ENCODE measurements around the gene VSTM1. TPM values are rescaled to one million over a fixed set of nuclear protein-coding genes. Genes with fewer than 3 reads are reported as not detected.
"Not testable (repeated sequence)": the region's sequence is repeated elsewhere in the genome, so short reads cannot be mapped to it uniquely, and the experiment has no call there.

VSTM1 gene
- not detected for total RNA-seq
- polyA plus RNA-seq, result not detected
- long read RNA-seq, donor 1, result 0 reads
- long read RNA-seq, donor 2, result 0 reads
- long read RNA-seq, donor 3, result 0 reads
- long read RNA-seq, donor 4, result 0 reads

GRCh38 chr19:54063350-54064116 is at the start of gene VSTM1:
Gene VSTM1, minus strand, starts transcription at chr19:54063897. Its CDS starts 120 bp downstream, at chr19:54063777.
- intact Hi-C loops (cut with DNase I), result no loop called here
- ATAC-seq, result no peak
- 65% methylated on average over 34 of the region's 34 CpGs for WGBS

GRCh38 chr19:54109651-54110050 is 46.0 kb upstream of the VSTM1 start:
- Histone ChIP-seq H3K27ac (ENCODE audit: low read length) (no peak overlapping the region), H3K9me3 (ENCODE audit: control insufficient read depth, low read length) (no peaks in the 10 kb centered on the region), H3K4me1 (ENCODE audit: control insufficient read depth, insufficient read depth, low read length) (peaks cover 4% of the 10 kb centered on the region), H3K4me3 (ENCODE audit: low read length) (no peak overlapping the region), H3K27me3 (ENCODE audit: control insufficient read depth, insufficient read depth) (no peaks in the 10 kb centered on the region)
- DNase-seq (no peak), ATAC-seq (no peak)
- WGBS, result 72% methylated on average over 6 of the region's 6 CpGs
- intact Hi-C loops (cut with DNase I), result no loop called here

More at GRCh38 chr19:54063350-54064116, at the start of gene VSTM1:
- Histone ChIP-seq H3K9me3 (ENCODE audit: control insufficient read depth, low read length) (no peaks in the 10 kb centered on the region), H3K27ac (ENCODE audit: low read length) (no peak within 1 kb of the TSS), H3K27me3 (ENCODE audit: control insufficient read depth, insufficient read depth) (no peaks in the 10 kb centered on the region), H3K4me1 (ENCODE audit: control insufficient read depth, insufficient read depth, low read length) (no peaks in the 10 kb centered on the region), H3K4me3 (ENCODE audit: low read length) (no peak within 1 kb of the TSS)
- DNase-seq, result no peak

- no peak overlapping the region for H3K27ac ChIP-seq (ENCODE audit: low read length)
- WGBS, result 75% methylated on average over 7 of the region's 7 CpGs
- H3K4me1 ChIP-seq (ENCODE audit: control insufficient read depth, insufficient read depth, low read length), result no peaks in the 10 kb centered on the region
- ATAC-seq, result no peak
- intact Hi-C loops (cut with DNase I), result no loop called here
- no peaks in the 10 kb centered on the region for H3K27me3 ChIP-seq (ENCODE audit: control insufficient read depth, insufficient read depth)
- no peak for DNase-seq
- no peaks in the 10 kb centered on the region for H3K9me3 ChIP-seq (ENCODE audit: control insufficient read depth, low read length)
- H3K4me3 ChIP-seq (ENCODE audit: low read length), result no peak overlapping the region
These were observed 44.8 kb upstream of the VSTM1 start for GRCh38 chr19:54108496-54108895.

GRCh38 chr19:54107876-54108490 is 44.3 kb upstream of the VSTM1 start:
- no peaks in the 10 kb centered on the region for H3K4me1 ChIP-seq (ENCODE audit: control insufficient read depth, insufficient read depth, low read length)
- H3K9me3 ChIP-seq (ENCODE audit: control insufficient read depth, low read length), result no peaks in the 10 kb centered on the region
- ATAC-seq, result no peak
- H3K27ac ChIP-seq (ENCODE audit: low read length), result no peak overlapping the region
- no peaks in the 10 kb centered on the region for H3K27me3 ChIP-seq (ENCODE audit: control insufficient read depth, insufficient read depth)
- H3K4me3 ChIP-seq (ENCODE audit: low read length), result no peak overlapping the region
- intact Hi-C loops (cut with DNase I), result no loop called here
- DNase-seq, result no peak
- 77% methylated on average over 21 of the region's 21 CpGs for WGBS

- H3K27me3 ChIP-seq (ENCODE audit: control insufficient read depth, insufficient read depth), result no peaks in the 10 kb centered on the region
- ATAC-seq, result no peak
- H3K4me3 ChIP-seq (ENCODE audit: low read length), result no peak overlapping the region
- WGBS, result 72% methylated on average over 15 of the region's 15 CpGs
- no peak overlapping the region for H3K27ac ChIP-seq (ENCODE audit: low read length)
- H3K4me1 ChIP-seq (ENCODE audit: control insufficient read depth, insufficient read depth, low read length), result no peaks in the 10 kb centered on the region
- no peak for DNase-seq
- intact Hi-C loops (cut with DNase I), result no loop called here
- no peaks in the 10 kb centered on the region for H3K9me3 ChIP-seq (ENCODE audit: control insufficient read depth, low read length)
These were observed 43.0 kb upstream of the VSTM1 start for GRCh38 chr19:54106716-54107115.

- WGBS, result 92% methylated on average over 10 of the region's 10 CpGs
- Histone ChIP-seq H3K9me3 (ENCODE audit: control insufficient read depth, low read length) (no peaks in the 10 kb centered on the region), H3K27ac (ENCODE audit: low read length) (no peak overlapping the region), H3K4me3 (ENCODE audit: low read length) (no peak overlapping the region), H3K27me3 (ENCODE audit: control insufficient read depth, insufficient read depth) (no peaks in the 10 kb centered on the region), H3K4me1 (ENCODE audit: control insufficient read depth, insufficient read depth, low read length) (no peaks in the 10 kb centered on the region)
- DNase-seq (no peak), ATAC-seq (no peak)
- intact Hi-C loops (cut with DNase I), result no loop called here
These were observed 42.1 kb upstream of the VSTM1 start for GRCh38 chr19:54105796-54106195.

- Histone ChIP-seq H3K9me3 (ENCODE audit: control insufficient read depth, low read length) (no peaks in the 10 kb centered on the region), H3K27me3 (ENCODE audit: control insufficient read depth, insufficient read depth) (no peaks in the 10 kb centered on the region), H3K27ac (ENCODE audit: low read length) (no peak overlapping the region), H3K4me3 (ENCODE audit: low read length) (no peak overlapping the region), H3K4me1 (ENCODE audit: control insufficient read depth, insufficient read depth, low read length) (no peaks in the 10 kb centered on the region)
- no peak for ATAC-seq
- DNase-seq, result no peak
- WGBS, result 90% methylated on average over 11 of the region's 11 CpGs
- intact Hi-C loops (cut with DNase I), result no loop called here
These were observed 41.5 kb upstream of the VSTM1 start for GRCh38 chr19:54104998-54105715.

- peak within 1 kb of the TSS; percentile 38 for H3K27ac ChIP-seq (ENCODE audit: low read length)
- 3% methylated on average over 54 of the region's 54 CpGs for WGBS
- peak within 1 kb of the TSS; percentile 72 for H3K4me3 ChIP-seq (ENCODE audit: low read length)
- DNase-seq (peak; percentile 99 to 100 (median 99)), ATAC-seq (peak; percentile 99)
- no peaks in the 10 kb centered on the region for H3K27me3 ChIP-seq (ENCODE audit: control insufficient read depth, insufficient read depth)
- H3K4me1 ChIP-seq (ENCODE audit: control insufficient read depth, insufficient read depth, low read length), result no peaks in the 10 kb centered on the region
- intact Hi-C loops (cut with DNase I), result no loop called here
- H3K9me3 ChIP-seq (ENCODE audit: control insufficient read depth, low read length), result no peaks in the 10 kb centered on the region
These were observed 38.9 kb upstream of the VSTM1 start, which contains the start of gene NDUFA3 for GRCh38 chr19:54102421-54103169. Gene NDUFA3, plus strand, starts transcription at chr19:54102855. Its CDS starts 24 bp downstream, at chr19:54102879.

- H3K4me3 ChIP-seq (ENCODE audit: low read length), result no peak within 1 kb of the TSS
These were observed 36.9 kb upstream of the VSTM1 start, which contains the start of gene OSCAR for GRCh38 chr19:54100561-54100960. Gene OSCAR, minus strand, starts transcription at chr19:54100803. Its CDS starts 11 bp downstream, at chr19:54100792.

GRCh38 chr19:54099903-54100255 is 36.2 kb upstream of the VSTM1 start:
- H3K4me3 ChIP-seq (ENCODE audit: low read length); H3K27me3 ChIP-seq (ENCODE audit: control insufficient read depth, insufficient read depth); ATAC-seq; intact Hi-C loops (cut with DNase I); H3K27ac ChIP-seq (ENCODE audit: low read length); H3K4me1 ChIP-seq (ENCODE audit: control insufficient read depth, insufficient read depth, low read length); H3K9me3 ChIP-seq (ENCODE audit: control insufficient read depth, low read length); DNase-seq: not testable (repeated sequence)
- WGBS, result 83% methylated on average over 9 of the region's 9 CpGs

More at GRCh38 chr19:54100561-54100960, 36.9 kb upstream of the VSTM1 start, which contains the start of gene OSCAR:
- no peaks in the 10 kb centered on the region for H3K4me1 ChIP-seq (ENCODE audit: control insufficient read depth, insufficient read depth, low read length)
- ATAC-seq (no peak), DNase-seq (peak in 2 of 3 donors; percentile 61 to 64)
- H3K27me3 ChIP-seq (ENCODE audit: control insufficient read depth, insufficient read depth), result no peaks in the 10 kb centered on the region
- H3K9me3 ChIP-seq (ENCODE audit: control insufficient read depth, low read length), result no peaks in the 10 kb centered on the region
- H3K27ac ChIP-seq (ENCODE audit: low read length), result no peak within 1 kb of the TSS
- intact Hi-C loops (cut with DNase I), result no loop called here
- WGBS, result 36% methylated on average over 5 of the region's 5 CpGs
